ENCODE data around the gene TTC23.

DNA sequence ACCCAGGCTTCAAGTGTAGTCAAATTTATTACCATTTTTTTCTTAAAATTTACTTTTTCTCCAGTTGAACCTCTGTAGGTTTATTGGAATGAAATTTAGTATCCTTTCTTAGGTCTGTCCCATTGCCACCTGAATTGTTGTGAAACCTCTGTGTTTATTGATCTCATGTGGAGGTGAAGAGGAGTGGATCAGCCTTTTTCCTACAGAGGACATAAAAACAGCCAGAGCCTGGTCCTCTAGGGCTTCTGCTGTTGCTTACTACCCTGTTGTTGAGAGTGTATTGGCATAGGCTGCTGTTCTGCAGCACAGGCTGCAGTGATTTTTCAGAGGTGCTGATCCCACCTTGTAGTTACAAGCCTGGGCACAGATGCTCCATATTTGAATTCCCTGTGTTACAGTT lies 46.5 kb upstream of the TTC23 start:
- TF ChIP-seq, protein P1, sequence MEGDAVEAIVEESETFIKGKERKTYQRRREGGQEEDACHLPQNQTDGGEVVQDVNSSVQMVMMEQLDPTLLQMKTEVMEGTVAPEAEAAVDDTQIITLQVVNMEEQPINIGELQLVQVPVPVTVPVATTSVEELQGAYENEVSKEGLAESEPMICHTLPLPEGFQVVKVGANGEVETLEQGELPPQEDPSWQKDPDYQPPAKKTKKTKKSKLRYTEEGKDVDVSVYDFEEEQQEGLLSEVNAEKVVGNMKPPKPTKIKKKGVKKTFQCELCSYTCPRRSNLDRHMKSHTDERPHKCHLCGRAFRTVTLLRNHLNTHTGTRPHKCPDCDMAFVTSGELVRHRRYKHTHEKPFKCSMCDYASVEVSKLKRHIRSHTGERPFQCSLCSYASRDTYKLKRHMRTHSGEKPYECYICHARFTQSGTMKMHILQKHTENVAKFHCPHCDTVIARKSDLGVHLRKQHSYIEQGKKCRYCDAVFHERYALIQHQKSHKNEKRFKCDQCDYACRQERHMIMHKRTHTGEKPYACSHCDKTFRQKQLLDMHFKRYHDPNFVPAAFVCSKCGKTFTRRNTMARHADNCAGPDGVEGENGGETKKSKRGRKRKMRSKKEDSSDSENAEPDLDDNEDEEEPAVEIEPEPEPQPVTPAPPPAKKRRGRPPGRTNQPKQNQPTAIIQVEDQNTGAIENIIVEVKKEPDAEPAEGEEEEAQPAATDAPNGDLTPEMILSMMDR (IDR thresholded peaks at IDR 0.05): no peak
- TF ChIP-seq EZH2phosphoT487 (IDR thresholded peaks at IDR 0.05): no peak

All from neural progenitor cell (in vitro differentiated cells).